ENCODE measurements around the gene PLCXD1. TPM values are rescaled to one million over a fixed set of nuclear protein-coding genes. Genes with fewer than 3 reads are reported as not detected.

PLCXD1 gene
- total and polyA plus RNA-seq, 4 donors = 2.6 to 25.7 (median 12.8) TPM

DNA sequence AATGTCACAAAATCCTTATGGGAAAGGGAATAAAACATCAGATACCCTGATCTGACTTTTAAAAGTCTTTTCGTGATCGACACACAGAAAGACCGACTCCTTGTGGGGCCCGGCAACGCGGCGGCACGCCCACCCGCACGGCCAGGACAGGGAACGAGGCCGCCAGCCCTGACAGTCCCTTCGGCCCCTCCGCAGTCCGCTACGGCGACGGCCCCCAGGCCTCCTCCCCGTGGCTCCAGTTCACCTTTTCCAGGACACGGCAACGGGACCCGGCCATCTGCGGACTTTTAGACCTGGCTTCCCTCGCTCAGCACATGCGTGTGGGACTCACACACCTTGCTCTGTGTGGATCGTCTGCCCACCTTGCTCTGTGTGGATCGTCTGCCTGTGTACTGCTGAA is 71.0 kb downstream of the PLCXD1 start:
- TF ChIP-seq, protein P1, sequence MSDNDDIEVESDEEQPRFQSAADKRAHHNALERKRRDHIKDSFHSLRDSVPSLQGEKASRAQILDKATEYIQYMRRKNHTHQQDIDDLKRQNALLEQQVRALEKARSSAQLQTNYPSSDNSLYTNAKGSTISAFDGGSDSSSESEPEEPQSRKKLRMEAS (IDR thresholded peaks at IDR 0.05) = no peak
- TF ChIP-seq TAF1 (conservative IDR thresholded peaks at IDR 0.05) (no peak), RAD21 (IDR thresholded peaks at IDR 0.05) (no peak), SP1 (IDR thresholded peaks at IDR 0.05) (no peak), JUND (IDR thresholded peaks at IDR 0.05) (no peak), FOXA1 (IDR thresholded peaks at IDR 0.05) (no peak)
- TF ChIP-seq, protein P2, sequence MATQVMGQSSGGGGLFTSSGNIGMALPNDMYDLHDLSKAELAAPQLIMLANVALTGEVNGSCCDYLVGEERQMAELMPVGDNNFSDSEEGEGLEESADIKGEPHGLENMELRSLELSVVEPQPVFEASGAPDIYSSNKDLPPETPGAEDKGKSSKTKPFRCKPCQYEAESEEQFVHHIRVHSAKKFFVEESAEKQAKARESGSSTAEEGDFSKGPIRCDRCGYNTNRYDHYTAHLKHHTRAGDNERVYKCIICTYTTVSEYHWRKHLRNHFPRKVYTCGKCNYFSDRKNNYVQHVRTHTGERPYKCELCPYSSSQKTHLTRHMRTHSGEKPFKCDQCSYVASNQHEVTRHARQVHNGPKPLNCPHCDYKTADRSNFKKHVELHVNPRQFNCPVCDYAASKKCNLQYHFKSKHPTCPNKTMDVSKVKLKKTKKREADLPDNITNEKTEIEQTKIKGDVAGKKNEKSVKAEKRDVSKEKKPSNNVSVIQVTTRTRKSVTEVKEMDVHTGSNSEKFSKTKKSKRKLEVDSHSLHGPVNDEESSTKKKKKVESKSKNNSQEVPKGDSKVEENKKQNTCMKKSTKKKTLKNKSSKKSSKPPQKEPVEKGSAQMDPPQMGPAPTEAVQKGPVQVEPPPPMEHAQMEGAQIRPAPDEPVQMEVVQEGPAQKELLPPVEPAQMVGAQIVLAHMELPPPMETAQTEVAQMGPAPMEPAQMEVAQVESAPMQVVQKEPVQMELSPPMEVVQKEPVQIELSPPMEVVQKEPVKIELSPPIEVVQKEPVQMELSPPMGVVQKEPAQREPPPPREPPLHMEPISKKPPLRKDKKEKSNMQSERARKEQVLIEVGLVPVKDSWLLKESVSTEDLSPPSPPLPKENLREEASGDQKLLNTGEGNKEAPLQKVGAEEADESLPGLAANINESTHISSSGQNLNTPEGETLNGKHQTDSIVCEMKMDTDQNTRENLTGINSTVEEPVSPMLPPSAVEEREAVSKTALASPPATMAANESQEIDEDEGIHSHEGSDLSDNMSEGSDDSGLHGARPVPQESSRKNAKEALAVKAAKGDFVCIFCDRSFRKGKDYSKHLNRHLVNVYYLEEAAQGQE (IDR thresholded peaks at IDR 0.05) = no peak
- TF ChIP-seq, protein P3, sequence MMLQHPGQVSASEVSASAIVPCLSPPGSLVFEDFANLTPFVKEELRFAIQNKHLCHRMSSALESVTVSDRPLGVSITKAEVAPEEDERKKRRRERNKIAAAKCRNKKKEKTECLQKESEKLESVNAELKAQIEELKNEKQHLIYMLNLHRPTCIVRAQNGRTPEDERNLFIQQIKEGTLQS (IDR thresholded peaks at IDR 0.05) = no peak
- Histone ChIP-seq H3K27ac (ENCODE audit: low read depth in 1 of 2, low read length in 2 of 2) (no peak overlapping the region), H3K4me1 (ENCODE audit: control insufficient read depth in 4 of 4, insufficient read depth in 4 of 4, low read length in 3 of 4) (no peaks in the 10 kb centered on the region), H3K36me3 (ENCODE audit: control insufficient read depth in 4 of 4, insufficient read depth in 3 of 4, low read depth in 1 of 4, low read length in 3 of 4) (peaks cover 0 to 3% (median 1%) of the 10 kb centered on the region in 4 donors), H3K4me3 (ENCODE audit: low read depth in 1 of 3, low read length in 3 of 3) (no peak overlapping the region), H3K27me3 (ENCODE audit: control insufficient read depth in 4 of 4, insufficient read depth in 4 of 4, low read length in 3 of 4) (no peaks in the 10 kb centered on the region), H3K9me3 (ENCODE audit: control insufficient read depth in 4 of 4, low read length in 3 of 4) (no peaks in the 10 kb centered on the region), H3K9ac (ENCODE audit: low read depth in 1 of 2, low read length in 2 of 2) (no peak overlapping the region)
- DNase-seq (ENCODE audit: low spot score) = no peak
- 96% methylated on average over 27 of the region's 27 CpGs for WGBS

DNA sequence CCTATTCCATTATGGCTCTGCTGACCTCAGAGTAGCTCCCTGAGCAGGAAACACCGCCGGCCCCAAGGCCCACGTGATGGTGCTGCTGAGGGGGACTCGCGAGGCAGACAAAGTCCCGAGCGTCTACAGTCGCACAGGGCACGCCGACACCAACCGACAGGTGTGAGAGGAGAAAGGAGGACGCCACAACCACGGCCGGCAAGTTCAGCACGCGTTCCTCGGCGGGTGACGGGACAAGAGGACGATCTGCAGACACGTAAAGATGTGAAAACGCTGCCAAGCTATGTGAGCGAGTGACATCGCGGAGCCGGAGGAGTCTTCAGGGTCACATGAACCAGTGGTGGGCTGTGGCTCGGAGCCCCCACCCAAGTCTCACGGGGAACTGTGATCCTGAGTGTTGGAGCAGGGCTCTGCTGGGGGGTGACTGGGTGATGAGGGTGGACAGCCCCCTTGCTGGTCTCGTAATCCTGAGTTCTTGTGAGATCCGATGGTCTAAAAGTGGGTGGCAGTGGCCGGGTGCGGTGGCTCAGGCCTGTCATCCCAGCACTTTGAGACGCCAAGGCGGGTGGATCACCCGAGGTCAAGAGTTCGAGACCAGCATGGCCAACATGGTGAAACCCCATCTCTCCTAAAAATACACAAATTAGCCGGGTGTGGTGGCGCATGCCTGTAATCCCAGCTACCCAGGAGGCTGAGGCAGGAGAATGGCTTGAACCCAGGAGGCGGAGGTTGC is 71.6 kb downstream of the PLCXD1 start:
- no peak for TF ChIP-seq EGR1 (IDR thresholded peaks at IDR 0.05; ENCODE audit: low read depth in 2 of 2)
- no peak for TF ChIP-seq GABPA (IDR thresholded peaks at IDR 0.05 in 1 of 2, conservative IDR thresholded peaks at IDR 0.05 in 1 of 2)
- TF ChIP-seq HNF4A (conservative IDR thresholded peaks at IDR 0.05) = no peak
- no peak for TF ChIP-seq NR2F2 (IDR thresholded peaks at IDR 0.05)
- TF ChIP-seq, protein P3 (IDR thresholded peaks at IDR 0.05) = no peak
- WGBS = 97% methylated on average over 39 of the region's 39 CpGs
- no peak for DNase-seq (ENCODE audit: low spot score)

More for the DNA sequence above, 71.6 kb downstream of the PLCXD1 start:
- Histone ChIP-seq H3K27me3 (ENCODE audit: control insufficient read depth in 4 of 4, insufficient read depth in 4 of 4, low read length in 3 of 4) (no peaks in the 10 kb centered on the region), H3K4me3 (ENCODE audit: low read depth in 1 of 3, low read length in 3 of 3) (no peak overlapping the region), H3K9ac (ENCODE audit: low read depth in 1 of 2, low read length in 2 of 2) (no peak overlapping the region), H3K9me3 (ENCODE audit: control insufficient read depth in 4 of 4, low read length in 3 of 4) (no peaks in the 10 kb centered on the region), H3K27ac (ENCODE audit: low read depth in 1 of 2, low read length in 2 of 2) (no peak overlapping the region), H3K36me3 (ENCODE audit: control insufficient read depth in 4 of 4, insufficient read depth in 3 of 4, low read depth in 1 of 4, low read length in 3 of 4) (peaks cover 0 to 3% (median 1%) of the 10 kb centered on the region in 4 donors), H3K4me1 (ENCODE audit: control insufficient read depth in 4 of 4, insufficient read depth in 4 of 4, low read length in 3 of 4) (no peaks in the 10 kb centered on the region)

Other genes starting within 250 kb of the PLCXD1 start
- 10 to 100 TPM; 15.4 to 17.9 TPM for gene GTPBP6, start 37.4 kb downstream of the PLCXD1 start, total RNA-seq
- 10 to 100 TPM; 11.3 to 29.2 TPM for gene GTPBP6, start 37.4 kb downstream of the PLCXD1 start, polyA plus RNA-seq
- gene PPP2R3B, start 105.5 kb downstream of the PLCXD1 start, total RNA-seq = 1 to 10 TPM; 5.6 to 8.2 TPM
- 1 to 10 TPM; 1.2 to 2.9 TPM for gene PPP2R3B, start 105.5 kb downstream of the PLCXD1 start, polyA plus RNA-seq

Measured in liver (tissue), 9 donors.